IPS-NIHi11 (cell line): Measurements from ENCODE around the gene FAM111B.

Experiments used
- DNase-seq: peaks from one replicate; pipeline ENCODE4 v3.0.0; 2012; ENCODE audit warnings: mixed read lengths, low spot score

Gene FAM111B

DNA sequence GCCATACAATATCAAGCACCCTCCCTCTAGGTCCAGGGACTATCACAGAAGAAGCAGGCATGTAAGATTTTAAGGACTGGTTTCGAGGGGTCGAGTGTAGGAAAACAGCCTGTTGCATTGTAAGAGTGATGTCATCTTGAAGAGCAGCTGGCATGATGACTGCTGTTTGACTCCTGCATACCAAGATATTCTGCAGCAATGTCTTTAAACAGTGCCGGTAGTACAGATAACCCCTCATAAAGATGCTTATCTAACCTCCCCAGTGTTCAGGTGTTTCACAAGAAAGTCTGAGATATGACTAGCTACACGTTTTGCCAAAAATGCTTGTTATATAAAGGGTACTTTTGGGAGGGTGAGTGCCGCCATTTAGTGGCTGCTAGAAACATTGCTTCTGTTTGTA lies 47.6 kb downstream of the FAM111B start:
- no peak for DNase-seq

DNA sequence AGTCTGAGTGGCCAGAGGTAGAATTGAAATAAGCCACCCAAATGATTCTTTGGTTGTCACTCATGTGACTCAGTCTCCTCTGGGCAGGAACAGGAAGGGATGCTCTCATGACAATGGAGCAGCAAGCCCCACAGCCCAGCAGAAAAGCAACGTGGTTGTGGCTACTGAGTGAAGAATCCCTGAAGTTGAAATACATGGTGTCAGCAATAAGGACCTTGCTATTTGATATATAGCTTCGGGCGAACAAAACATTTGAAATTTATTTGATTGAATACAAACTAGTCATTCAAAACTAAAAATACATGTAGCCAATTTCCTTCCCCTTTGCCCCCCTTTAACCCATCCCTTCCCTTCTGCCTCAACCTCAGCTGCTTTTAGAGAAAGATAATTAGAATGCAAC lies 50.4 kb downstream of the FAM111B start:
- no peak for DNase-seq

DNA sequence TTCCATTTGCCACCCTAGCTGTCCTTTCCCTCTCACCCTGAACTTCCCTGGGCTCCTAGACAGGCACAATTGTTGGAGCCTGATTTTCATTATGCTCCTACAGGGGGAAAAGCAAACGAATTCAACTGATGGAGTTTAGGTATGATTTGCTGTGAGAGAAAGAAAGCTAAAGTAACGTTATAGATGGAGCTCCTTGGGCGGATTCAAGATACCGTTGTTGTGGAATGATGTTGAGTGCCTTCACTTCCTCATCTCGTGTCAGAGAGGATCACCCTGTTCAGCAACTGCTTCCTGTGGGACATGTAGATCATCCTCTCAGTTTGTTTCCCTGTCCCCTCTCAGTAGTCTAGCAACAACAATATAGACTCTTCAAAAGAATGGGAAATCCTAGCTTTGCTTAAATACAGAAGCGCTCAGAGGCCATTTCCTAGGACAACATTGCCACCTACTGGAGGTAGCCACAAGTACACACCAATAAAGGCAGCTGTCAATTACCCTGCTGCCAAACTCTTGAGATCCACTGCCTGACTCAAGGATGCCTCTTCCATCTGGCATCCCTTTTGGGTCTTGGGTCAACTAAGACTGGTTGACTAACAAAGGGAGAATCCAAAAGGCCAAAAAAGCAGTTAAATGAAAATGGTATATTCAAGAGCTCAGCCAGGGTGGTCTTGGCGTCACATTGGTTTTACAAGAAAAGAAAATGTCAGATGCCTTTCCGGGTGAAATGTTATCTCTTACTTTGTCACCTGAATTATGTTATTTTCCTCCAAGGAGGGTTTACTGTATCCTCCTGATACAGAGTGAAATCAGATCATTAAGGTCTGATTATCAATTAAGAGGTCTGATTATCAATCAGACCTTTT lies 51.4 kb downstream of the FAM111B start:
- DNase-seq, result peak; percentile 73

DNA sequence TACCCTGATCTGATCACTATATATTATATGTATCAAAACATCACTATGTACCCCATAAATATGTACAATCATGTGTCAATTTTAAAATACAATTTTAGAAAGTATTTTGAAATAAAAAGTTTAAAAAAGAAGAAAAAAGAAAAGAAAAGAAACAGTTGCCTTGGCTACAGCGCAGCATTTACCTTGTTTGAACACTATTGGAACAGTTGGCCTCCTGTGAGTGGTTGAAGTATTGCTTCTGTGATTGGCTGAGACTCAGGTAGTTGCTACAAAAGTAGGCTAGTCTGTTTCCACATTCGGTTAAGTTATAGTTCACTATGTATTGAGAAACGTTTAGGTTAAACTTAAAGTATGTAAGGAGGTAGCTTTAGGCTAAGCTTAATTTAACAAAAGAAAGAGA lies 57.0 kb downstream of the FAM111B start:
- DNase-seq, result no peak

DNA sequence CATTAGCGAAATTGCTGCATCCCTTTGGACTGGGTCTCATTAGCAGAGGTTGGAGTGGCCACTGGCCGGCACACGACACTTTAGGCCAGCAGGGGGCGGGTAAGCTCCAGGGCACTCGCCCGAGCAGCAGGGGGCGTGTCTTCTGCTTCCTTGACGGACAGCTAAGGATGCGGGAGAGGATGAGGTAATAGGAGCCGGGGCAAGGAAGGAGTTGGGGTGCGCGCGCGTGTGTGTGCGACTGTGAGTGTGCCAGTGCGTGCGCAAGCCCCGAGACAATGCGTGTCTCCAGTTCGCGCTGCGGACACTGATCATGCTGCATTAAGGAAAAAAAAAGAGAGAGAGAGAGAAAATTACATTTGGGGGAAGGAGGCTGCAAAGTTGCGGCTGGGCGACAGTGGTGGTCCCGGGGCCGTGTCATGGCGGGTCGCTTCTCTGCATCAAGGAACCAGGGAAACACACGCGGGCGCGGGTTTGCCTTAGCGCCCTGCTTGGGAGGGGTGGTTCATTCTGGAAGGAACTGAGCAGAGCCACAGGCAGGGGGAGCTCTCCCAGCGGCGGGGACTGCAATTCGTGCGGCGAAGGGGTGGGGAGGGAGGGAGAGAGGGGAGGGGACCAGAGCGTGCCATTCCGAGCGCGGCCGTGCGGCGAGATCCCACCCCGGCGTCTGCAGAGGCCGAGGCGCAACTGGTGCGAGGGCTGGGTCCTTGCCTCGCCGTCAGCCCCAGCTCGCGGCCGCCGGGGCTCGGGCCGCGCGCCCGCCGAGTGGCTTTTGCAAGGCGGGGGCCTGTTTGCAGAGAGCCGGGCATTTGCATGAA lies 64.7 kb downstream of the FAM111B start, which contains the start of gene DTX4:
TSS of gene DTX4 (plus strand) at position 625 of the 815 bp plus-strand sequence. CDS start 464 bp downstream, outside the sequence.
- DNase-seq, result peak; percentile 87

DNA sequence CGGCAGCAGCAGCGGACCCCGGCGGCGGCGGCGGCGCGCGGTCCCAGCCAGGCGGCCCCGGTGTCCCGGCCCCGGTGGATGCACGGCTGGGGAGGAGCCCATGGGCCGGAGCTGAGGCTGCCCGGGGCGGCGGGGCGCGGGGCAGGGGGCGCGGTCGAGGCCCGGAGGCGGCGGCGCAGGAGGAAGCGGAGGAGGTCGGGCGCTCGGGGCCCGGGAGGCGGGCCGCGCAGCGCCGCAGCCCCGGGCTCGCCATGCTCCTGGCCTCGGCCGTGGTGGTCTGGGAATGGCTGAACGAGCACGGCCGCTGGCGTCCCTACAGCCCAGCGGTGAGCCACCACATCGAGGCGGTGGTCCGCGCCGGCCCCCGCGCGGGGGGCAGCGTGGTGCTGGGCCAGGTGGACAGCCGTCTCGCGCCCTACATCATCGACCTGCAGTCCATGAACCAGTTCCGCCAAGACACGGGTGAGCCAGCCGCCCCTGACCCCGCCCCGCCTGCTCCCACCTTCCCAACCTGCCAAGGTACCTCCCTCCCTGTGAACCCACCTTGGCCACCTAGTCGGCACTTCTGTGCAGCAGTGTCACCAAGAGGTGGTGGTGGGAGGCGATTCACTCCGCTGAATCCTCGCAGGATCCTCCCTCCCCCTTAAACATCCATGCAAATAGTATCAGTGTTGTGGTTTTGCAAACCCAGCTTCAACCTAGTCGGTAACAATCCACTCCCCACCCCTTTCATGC lies 65.5 kb downstream of the FAM111B start:
- DNase-seq, result peak; percentile 29

DNA sequence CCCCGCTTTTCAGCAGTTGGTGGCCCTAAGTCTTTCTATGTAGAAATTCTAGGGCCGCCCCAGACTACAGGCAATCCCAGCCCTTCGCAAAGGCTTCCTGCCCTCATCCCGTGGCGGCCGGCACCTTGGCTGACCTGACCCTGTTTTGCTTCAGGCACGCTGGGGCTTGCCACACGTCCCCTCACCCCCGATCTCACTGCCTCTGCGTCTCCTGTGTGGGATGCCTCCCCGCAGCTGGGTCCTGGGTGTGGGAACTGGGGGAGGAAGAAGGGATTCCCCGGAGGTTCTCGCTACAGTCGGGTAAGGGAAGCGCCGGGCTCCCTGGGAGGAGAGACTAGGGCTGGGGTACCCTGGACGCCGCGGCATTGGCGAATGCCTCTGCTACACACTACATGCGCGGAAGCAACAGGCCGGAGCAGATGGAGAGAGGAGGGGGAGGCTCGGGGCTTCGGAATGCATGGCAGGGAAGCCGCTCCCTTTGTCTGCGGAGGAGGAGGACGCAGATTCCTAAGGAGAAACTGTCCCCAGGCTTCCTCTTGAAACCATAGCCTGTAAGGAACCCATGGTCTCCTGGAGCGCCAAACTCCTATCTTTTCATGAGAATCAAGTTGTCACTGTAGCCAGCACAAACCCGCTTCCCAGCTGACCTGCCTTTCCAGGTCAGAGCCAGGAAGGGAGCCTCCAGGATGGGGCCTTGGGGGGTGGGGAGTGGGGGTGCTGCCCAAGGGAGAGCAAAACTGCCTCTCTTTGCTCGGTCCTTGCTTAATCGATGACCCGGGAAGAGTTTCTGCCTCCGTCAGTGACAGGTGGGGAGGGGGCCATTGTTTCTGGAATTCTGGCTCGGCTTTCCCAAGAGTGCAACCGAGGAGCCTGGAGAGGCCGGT lies 66.3 kb downstream of the FAM111B start:
- peak; percentile 18 for DNase-seq

DNA sequence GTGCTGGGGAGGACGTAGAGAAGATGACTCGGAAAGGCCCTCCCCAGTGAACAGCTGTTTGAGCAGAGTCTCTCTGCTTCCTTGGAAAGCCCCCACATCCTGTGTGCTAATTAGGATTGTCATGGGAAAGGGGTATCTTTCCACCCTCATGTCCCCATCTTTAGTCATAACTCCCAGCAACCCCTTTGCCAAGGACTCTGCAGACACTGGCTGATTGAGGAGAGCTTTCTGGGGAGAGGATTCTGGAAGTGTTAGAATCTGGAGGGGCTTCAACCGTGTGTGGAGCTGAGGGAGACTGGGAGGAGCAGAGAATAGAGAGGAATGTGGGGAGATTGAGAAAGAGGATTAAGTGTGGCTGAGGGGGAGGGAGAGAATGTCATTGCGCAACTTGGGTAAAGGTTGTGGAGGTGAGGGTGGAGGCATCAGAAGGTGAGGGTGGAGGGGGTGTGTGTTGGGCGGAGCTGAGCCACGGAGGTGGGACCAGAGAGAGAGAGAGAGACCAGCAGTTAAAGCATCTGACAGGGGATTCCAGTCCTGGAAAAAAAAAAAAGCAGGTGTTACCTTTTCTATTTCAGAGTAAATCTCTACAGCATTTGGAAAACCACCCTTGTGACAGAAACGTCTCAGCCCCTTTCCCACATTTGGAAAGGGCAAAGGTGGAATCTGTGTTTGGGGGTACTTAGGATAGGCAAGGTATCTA lies 67.1 kb downstream of the FAM111B start:
- peak; percentile 54 for DNase-seq

DNA sequence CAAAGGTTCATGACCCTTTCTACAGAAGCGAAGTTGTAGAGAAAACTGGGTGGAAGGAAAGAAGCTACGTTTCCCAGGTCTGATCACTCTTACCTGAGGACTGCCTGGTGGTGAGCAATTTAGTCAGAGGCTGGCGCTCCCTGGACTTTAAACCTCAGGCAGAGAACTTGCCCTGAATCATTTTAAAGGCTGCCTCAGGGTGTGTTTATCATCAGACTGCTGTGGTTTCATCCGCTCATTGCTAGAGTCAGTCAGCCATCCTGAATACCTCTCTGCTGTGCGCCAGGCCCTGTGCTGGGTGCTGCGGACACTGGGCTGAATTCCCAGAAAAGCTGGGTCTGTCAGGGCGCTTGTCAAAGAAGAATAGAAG lies 67.6 kb downstream of the FAM111B start:
- DNase-seq, result no peak

DNA sequence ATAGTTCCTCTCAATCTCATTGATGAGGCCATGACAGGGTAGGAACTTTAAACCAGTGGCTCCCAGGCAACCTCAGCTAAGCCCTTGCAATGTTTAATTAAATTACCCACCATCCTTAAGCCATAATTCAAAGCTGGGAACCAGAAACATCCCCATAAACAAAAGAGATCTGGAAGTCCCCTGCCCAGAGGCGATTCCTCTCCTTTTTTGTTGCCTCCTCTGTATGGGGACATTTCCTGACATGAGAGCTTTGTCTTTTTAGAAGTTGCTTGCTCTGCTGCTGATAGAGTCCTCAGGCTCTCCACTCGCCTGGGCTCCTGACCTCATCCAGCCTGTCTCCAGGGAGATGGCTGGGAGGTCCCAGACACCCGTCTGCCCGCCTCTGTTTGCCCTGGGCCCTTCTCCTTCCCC lies 68.1 kb downstream of the FAM111B start:
- no peak for DNase-seq

DNA sequence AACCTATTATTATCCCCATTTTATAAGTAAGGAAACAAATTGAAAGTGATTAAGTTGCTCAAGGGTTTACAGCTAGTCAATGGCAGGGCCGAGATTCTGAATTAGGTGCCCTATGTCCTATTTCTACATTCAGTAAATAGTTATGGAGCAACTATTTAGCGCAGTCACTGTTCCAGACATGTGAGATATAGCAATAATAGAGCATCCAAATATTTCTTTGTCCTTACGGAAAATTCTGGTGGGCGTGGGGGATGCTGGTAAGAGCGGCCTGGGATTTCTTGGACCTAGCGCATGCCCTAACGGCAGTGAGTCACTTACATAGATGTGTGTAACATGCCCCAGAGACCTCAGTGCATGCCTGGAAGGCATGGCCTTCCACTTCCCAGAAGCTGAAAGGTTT lies 69.3 kb downstream of the FAM111B start:
- DNase-seq, result no peak
